GM18519 (cell line): Measurements from ENCODE around the gene MPIG6B.
A peak's percentile ranks its signal among the peaks of the same experiment; 100 is the strongest.
"Not testable (repeated sequence)": the region's sequence is repeated elsewhere in the genome, so short reads cannot be mapped to it uniquely, and the experiment has no call there.

Experiments used
- ATAC-seq: cut with Tn5 transposase; IDR thresholded peaks from one replicate; pipeline ENCODE4 v1.9.1; 2021; ENCODE audit warnings: mild to moderate bottlenecking, moderate library complexity; ENCODE audit not compliant: unreplicated experiment, low FRiP score

Gene MPIG6B

GRCh38 chr6:31700740-31701401 is 22.3 kb upstream of the MPIG6B start:
- no peak for ATAC-seq

- ATAC-seq = no peak
These were observed 21.3 kb upstream of the MPIG6B start for GRCh38 chr6:31701666-31702404.

GRCh38 chr6:31702405-31702818 is 20.8 kb upstream of the MPIG6B start:
- no peak for ATAC-seq

- ATAC-seq = peak; percentile 81
These were observed 20.1 kb upstream of the MPIG6B start, which contains the start of gene ABHD16A for GRCh38 chr6:31702819-31703716. Gene ABHD16A, minus strand, starts transcription at chr6:31703324. Its CDS starts 43 bp downstream, at chr6:31703281.

- ATAC-seq = no peak
These were observed 17.2 kb upstream of the MPIG6B start for GRCh38 chr6:31705931-31706330.

GRCh38 chr6:31706599-31706998 is 16.6 kb upstream of the MPIG6B start, which contains the start of gene LY6G6F:
Gene LY6G6F, plus strand, starts transcription at chr6:31706866. Its CDS starts 41 bp downstream, at chr6:31706907.
- no peak for ATAC-seq

GRCh38 chr6:31707701-31708100 is 15.5 kb upstream of the MPIG6B start:
- no peak for ATAC-seq

- ATAC-seq = no peak
These were observed 14.9 kb upstream of the MPIG6B start for GRCh38 chr6:31708224-31708623.

GRCh38 chr6:31709157-31709556 is 14.0 kb upstream of the MPIG6B start:
- not testable (repeated sequence) for ATAC-seq

GRCh38 chr6:31710523-31711219 is 12.5 kb upstream of the MPIG6B start:
- ATAC-seq = no peak

GRCh38 chr6:31711233-31711632 is 11.9 kb upstream of the MPIG6B start:
- no peak for ATAC-seq

GRCh38 chr6:31712296-31712695 is 10.9 kb upstream of the MPIG6B start:
- ATAC-seq = no peak

- ATAC-seq = no peak
These were observed 9.7 kb upstream of the MPIG6B start for GRCh38 chr6:31713465-31713864.

- no peak for ATAC-seq
These were observed 9.0 kb upstream of the MPIG6B start for GRCh38 chr6:31713991-31714684.

GRCh38 chr6:31715022-31715958 is 7.9 kb upstream of the MPIG6B start, which contains the start of gene LY6G6D:
Gene LY6G6D, plus strand, starts transcription at chr6:31715348. Its CDS starts 8 bp downstream, at chr6:31715356.
- no peak for ATAC-seq

- no peak for ATAC-seq
These were observed 5.5 kb upstream of the MPIG6B start for GRCh38 chr6:31717499-31718222.

- no peak for ATAC-seq
These were observed 4.9 kb upstream of the MPIG6B start for GRCh38 chr6:31718265-31718664.

- ATAC-seq = no peak
These were observed 4.2 kb upstream of the MPIG6B start for GRCh38 chr6:31719001-31719400.
